ENCODE measurements around the gene SYPL1. TPM values are rescaled to one million over a fixed set of nuclear protein-coding genes. Genes with fewer than 3 reads are reported as not detected.

The SYPL1 gene
- total RNA-seq, 1 experiment from 2014 or later: 39.2 TPM

DNA sequence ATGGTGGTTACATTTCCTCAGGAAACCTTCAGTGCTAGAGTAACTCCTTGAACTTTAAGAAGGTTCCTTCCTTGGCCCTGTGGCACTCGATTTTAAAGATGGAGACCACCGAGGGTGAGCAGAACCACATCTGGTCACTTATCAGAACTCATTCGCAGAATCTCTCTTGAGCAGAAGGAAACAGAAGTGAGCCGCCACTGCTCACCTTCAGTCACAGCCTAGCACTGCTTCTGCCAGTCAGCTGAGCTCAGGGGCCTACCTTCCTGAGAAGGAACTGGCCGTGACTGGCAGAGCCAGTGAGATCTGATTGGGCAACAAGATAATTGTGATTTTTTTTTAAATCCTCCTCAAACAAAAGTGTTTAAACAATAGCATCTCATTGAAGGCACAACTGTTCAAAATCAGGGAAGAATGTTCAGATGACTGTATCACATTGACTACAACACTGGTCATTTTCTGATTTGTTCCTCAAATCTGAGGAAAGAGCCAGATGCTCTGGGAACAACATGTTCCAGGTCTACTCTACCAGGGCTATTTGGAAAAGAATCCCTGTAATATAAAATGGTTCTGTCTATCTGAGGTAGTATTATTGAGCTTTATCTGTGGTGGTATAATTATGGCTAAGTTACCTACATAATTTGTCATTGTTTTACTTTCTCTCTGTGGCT is 2.7 kb upstream of the SYPL1 start:
- Mint-ChIP-seq H3K9me3 (no peaks in the 10 kb centered on the region), H3K36me3 (ENCODE audit: insufficient read depth in 1 of 3, low read depth in 3 of 3) (no peaks in the 10 kb centered on the region; a peak in 1 of 7 replicates), H3K27ac (no peak overlapping the region), H3K4me3 (no peak overlapping the region), H3K4me1 (peaks cover 27 to 40% of the 10 kb centered on the region in 2 experiments), H3K27me3 (ENCODE audit: low read depth) (peaks cover 5% of the 10 kb centered on the region)
- no peak overlapping the region for H2BK12ac ChIP-seq (ENCODE audit: insufficient read length, low read depth, low read length)
- no peak overlapping the region for H4K5ac ChIP-seq (ENCODE audit: insufficient read length, low read depth, low read length)
- H3K56ac ChIP-seq (ENCODE audit: insufficient read length, low read depth, low read length): no peak overlapping the region
- no peak overlapping the region for H2BK120ac ChIP-seq (ENCODE audit: low read depth, low read length, poor library complexity, severe bottlenecking)
- H3K27me3 ChIP-seq (ENCODE audit: insufficient read depth, low read length): no peaks in the 10 kb centered on the region
- H3K23ac ChIP-seq (ENCODE audit: insufficient read length, low read depth, low read length): no peak overlapping the region
- no peaks in the 10 kb centered on the region for H3K79me1 ChIP-seq (ENCODE audit: insufficient read depth, low read depth, low read length, poor library complexity, severe bottlenecking)
- no peak overlapping the region for H3K9ac ChIP-seq (ENCODE audit: extremely low read depth, insufficient read length, low read length)
- peaks cover 7% of the 10 kb centered on the region for H3K4me1 ChIP-seq (ENCODE audit: insufficient read depth, low read length)
- no peak overlapping the region for H3K27ac ChIP-seq (ENCODE audit: insufficient read length, low read depth, low read length)
- no peaks in the 10 kb centered on the region; the same call in 1 of the 2 replicates for H3K79me2 ChIP-seq (ENCODE audit: insufficient read depth, low read length)
- TF ChIP-seq, protein P1, sequence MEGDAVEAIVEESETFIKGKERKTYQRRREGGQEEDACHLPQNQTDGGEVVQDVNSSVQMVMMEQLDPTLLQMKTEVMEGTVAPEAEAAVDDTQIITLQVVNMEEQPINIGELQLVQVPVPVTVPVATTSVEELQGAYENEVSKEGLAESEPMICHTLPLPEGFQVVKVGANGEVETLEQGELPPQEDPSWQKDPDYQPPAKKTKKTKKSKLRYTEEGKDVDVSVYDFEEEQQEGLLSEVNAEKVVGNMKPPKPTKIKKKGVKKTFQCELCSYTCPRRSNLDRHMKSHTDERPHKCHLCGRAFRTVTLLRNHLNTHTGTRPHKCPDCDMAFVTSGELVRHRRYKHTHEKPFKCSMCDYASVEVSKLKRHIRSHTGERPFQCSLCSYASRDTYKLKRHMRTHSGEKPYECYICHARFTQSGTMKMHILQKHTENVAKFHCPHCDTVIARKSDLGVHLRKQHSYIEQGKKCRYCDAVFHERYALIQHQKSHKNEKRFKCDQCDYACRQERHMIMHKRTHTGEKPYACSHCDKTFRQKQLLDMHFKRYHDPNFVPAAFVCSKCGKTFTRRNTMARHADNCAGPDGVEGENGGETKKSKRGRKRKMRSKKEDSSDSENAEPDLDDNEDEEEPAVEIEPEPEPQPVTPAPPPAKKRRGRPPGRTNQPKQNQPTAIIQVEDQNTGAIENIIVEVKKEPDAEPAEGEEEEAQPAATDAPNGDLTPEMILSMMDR (conservative IDR thresholded peaks at IDR 0.05): no peak
- H2AK5ac ChIP-seq (ENCODE audit: insufficient read length, low read length): no peak overlapping the region
- no peak overlapping the region for H3K18ac ChIP-seq (ENCODE audit: insufficient read length, low read depth, low read length)
- no peak overlapping the region for H2BK15ac ChIP-seq (ENCODE audit: low read depth, low read length)
- H2AFZ ChIP-seq (ENCODE audit: low read length): no peak overlapping the region
- no peak overlapping the region for H3K14ac ChIP-seq (ENCODE audit: insufficient read depth, low read length)
- no CpG with 5 or more reads among the region's 5 CpGs for WGBS (ENCODE audit: extremely low coverage, insufficient read length, low lambda C conversion rate)
- no peak overlapping the region for H2BK20ac ChIP-seq (ENCODE audit: low read depth, low read length, poor library complexity, severe bottlenecking)
- H3K4me2 ChIP-seq (ENCODE audit: insufficient read depth, insufficient read length, low read length): no peak overlapping the region
- no peak overlapping the region for H3K4ac ChIP-seq (ENCODE audit: low read depth, low read length)
- no peak overlapping the region for H4K91ac ChIP-seq (ENCODE audit: insufficient read length, low read depth, low read length)
- H2BK5ac ChIP-seq (ENCODE audit: insufficient read length, low read length): no peak overlapping the region
- no peaks in the 10 kb centered on the region for H4K20me1 ChIP-seq (ENCODE audit: control insufficient read depth, insufficient read depth, insufficient read length)
- H3K23me2 ChIP-seq (ENCODE audit: insufficient read length, low read depth, low read length, poor library complexity, severe bottlenecking): peaks cover 4% of the 10 kb centered on the region
- H3K9me3 ChIP-seq (ENCODE audit: control insufficient read depth, low read depth, low read length): no peaks in the 10 kb centered on the region
- H3T11ph ChIP-seq (ENCODE audit: low read length): no peak overlapping the region
- no peak for DNase-seq
- no peak overlapping the region for H4K8ac ChIP-seq (replicated peaks; ENCODE audit: insufficient read length, low read depth, low read length)

All from H9 (cell line).